Muscle of back (tissue), 11 donors: ENCODE measurements around the gene ATG16L1. TPM values are rescaled to one million over a fixed set of nuclear protein-coding genes. Genes with fewer than 3 reads are reported as not detected.

ENCODE experiments used
- DNase-seq, 3 donors: peaks; one replicate each; pipeline versions ENCODE4 v3.0.0 to v3.0.0-alpha.2; 2013
- polyA plus RNA-seq, 10 donors: library from polyadenylated mRNA; unstranded; fragments of 120-200 nt; gene quantifications; one replicate each; pipeline ENCODE4 v1.2.1, GENCODE V29; 2013; ENCODE audit not compliant: insufficient read length in 10 of 10

The ATG16L1 gene
- polyA plus RNA-seq, 10 donors, result 13.8 to 19.5 (median 16.5) TPM

DNA sequence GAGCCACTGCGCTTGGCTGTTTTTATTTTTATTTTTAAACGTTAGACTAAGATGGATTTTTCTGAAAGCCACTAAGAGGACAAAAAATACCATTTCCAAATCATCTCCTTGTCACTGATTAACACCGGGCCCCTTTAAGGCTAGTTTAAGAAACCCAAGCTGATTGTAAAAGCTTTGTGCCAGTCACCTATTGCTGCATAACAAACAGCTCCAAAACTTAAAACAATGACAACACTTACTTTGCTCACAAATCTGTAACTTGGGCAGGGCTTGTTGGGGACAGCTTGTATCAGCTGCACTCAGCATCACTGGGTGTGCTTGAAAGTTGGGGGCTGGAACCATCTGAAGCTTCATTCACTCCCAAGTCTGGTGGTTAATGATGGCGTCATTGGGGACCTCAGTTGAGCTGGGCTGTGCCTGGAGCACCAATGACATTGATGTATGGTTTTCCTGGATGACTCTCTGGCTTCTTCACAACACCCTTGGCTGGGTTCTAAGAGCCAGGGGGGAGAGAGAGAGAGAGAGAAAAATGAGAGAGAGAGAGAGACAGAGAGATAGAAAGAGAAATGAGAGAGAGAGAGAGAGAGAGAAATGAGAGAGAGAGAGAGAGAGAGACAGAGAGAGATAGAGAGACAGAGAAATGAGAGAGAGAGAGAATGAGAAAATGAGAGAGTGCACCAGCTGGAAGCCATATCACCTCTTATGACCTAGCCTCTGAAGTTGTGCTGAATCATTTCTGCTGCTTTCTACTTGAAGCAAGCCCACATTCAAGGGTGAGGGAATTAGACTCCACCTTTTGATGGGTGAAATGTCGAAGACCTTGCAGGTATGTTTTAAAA lies 26.0 kb upstream of the ATG16L1 start:
- DNase-seq, result no peak

DNA sequence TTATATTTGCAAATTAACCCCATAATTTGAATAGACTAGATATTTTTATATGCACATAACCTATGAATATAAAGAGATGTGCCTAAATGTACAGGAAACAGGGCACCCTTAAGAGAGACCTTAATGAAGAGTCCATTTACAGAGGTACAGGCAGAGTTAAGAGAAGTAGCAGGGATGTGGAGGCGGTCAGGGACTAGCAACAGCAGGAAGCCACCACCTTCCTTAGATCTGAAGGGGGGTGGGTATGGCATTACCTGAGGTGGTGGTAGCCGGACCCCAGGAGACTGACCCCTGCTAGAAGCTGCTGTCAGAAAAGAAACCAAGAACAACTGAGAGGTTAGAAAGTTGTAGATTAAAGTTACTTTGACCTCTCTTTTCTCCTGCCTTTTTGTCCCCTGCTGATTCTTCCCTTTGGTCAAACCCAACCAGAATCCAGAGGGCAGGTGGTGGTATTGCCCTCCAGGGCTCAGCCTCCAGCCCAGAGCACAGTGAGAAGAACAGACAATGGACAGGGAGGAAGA lies 24.9 kb upstream of the ATG16L1 start:
- DNase-seq, result no peak

GRCh38 chr2:233227346-233227978 lies 24.0 kb upstream of the ATG16L1 start:
- DNase-seq, result no peak

GRCh38 chr2:233228376-233228775 lies 23.1 kb upstream of the ATG16L1 start:
- no peak for DNase-seq

DNA sequence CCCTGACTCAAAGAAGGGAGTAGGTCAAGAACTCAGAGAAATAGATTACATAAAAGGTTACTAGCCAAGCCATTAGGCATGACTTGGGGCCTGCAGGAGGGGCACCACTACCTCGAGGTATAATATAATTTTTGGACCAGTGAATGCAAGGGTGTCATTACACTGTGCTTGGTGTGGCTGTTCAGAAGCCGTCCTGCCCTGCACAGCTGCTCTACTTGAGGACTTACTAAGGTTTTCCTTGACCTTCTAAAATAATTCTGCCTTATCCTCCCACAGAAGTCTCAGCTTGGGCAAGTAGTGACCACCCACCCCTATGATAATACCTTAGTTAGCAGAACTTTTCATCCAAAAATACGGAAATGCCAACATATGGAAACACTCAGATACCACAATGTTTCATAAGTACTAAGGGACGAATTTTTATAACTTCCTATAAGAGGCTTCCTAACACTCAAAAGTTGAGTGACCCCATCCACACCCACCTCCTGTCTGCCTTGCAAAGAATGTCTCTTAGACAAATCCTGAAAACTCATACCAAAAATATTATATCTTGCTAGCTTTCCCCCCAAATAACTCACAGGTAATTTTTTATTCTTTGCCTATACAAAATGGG lies 17.7 kb upstream of the ATG16L1 start:
- no peak for DNase-seq

DNA sequence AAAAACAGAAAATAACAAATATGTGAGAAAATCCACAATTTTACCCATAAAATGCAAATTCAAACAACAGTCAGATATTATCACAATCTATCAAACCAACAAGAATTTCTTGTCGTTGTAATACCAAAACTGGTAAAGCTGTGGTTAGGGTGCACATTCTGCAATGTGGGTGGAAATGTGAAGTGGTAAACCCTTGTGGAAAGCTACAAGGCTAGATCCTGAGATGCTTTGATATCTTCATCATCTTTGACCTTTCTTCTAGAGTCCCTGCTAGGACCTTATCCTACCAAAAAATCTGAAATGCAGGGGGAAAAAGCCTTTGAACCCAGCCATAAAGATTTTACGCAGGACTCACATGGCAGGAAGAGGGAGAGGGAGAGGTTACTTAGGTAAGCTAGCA lies 17.2 kb upstream of the ATG16L1 start:
- DNase-seq, result no peak

GRCh38 chr2:233234996-233235395 lies 16.5 kb upstream of the ATG16L1 start:
- no peak for DNase-seq

- no peak for DNase-seq
Observed at GRCh38 chr2:233235977-233236376, 15.5 kb upstream of the ATG16L1 start.

DNA sequence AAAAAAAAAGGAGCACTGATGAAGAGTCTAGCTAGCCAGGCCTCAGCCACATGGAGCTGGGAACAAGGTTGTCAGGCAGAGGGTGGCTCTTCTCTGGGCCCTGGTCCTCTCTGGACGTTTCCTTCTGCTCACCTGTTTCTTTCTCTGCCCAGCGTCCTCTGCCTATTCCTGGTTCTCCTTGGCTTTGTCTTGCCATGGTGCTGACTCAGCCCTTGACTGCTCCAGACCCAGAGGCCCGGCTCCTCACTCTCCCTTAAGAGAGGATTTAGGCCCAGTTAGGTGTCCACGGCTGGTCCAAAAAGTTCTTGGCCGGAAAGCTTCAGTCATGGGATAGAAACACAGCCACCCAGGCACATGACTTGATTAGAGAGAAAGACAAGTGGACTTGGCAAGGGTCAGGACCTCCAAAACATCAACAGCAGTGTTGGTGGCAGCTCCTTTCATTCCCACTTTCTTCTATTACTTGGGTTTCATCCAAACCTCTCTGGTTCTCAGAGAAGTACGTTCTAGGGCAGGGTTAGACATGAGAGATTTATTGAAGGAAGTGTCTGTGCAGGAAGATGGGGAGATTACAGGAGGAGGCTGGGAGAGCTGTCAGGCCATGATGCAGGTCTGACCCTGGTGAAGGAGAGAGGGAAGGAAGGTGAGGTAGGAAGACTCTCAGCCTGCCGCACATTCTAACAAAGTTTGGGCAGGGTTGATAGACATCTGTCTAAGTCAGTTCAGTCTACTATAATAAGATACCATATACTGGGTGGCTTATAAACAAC lies 14.5 kb upstream of the ATG16L1 start:
- DNase-seq, result no peak

DNA sequence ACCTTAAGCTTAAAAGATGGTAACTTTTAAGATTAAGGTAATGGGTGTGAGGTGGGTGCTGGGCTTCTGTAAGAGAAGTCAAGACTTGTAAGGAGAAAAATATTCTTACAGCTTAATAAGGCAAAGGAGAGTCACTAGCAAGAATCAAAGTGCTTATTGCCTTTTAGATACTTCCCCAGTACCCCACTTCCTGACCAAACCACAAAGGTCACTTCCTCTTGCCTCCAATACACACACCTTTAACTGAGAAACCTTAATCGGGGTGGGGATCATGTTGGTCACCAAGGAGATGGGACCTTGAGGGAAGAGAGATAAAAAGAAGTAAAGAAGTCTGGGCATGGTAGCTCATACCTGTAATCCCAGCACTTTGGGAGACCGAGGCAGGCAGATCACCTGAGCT lies 10.6 kb upstream of the ATG16L1 start:
- DNase-seq, result no peak

GRCh38 chr2:233241803-233242202 lies 9.7 kb upstream of the ATG16L1 start:
- DNase-seq, result no peak

DNA sequence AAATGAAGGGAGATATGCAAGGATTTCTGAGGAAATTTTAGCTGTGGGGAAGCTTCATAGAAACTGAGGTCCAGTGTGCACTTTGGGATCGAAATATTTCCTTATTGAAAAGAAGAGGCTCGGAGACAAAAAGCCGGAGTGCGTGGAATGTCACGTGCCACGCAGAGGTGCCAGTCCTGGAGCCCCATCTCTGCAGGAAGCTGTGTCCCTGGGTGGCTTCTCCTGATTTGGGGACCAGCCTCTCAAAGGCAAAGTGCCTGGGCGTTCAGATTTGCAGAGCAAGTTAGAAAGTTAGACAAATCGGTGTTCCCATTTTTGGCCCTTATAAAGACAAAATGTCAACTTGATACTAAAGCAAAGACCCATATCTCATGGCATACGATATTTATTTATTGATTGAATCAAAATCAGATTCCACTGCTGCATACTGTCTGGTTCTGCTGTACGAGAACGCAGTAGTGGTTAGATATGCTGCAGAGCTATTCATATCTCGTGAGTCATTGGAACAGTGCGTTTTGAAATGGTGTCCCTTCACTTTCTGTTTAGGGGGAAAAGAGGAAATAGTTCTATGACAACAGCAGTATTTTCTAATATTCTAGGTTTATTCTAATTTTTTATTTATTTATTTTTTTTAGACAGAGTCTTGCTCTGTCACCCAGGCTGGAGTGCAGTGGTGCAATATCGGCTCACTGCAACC lies 9.1 kb upstream of the ATG16L1 start:
- peak in 1 of 3 donors; percentile 13 for DNase-seq

- DNase-seq, result no peak
Observed at GRCh38 chr2:233243348-233243747, 8.1 kb upstream of the ATG16L1 start.

DNA sequence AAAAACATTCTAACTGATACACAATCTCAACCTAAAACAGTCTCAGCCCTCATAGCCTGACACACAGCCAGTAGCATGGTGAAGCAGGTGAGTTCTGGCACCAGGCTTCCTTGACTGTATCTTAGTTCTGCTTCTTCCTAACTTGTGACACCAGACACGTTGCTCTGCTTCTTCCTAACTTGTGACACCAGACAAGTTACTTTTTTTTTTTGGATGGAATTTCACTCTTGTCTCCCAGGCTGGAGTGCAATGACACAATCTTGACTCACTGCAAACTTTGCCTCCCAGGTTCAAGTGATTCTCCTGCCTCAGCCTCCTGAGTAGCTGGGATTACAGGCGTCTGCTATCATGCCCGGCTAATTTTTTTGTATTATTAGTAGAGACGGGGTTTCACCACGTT lies 6.7 kb upstream of the ATG16L1 start:
- DNase-seq, result no peak

- no peak for DNase-seq
Observed at GRCh38 chr2:233245406-233245805, 6.1 kb upstream of the ATG16L1 start.

GRCh38 chr2:233247116-233247515 lies 4.4 kb upstream of the ATG16L1 start:
- no peak for DNase-seq

DNA sequence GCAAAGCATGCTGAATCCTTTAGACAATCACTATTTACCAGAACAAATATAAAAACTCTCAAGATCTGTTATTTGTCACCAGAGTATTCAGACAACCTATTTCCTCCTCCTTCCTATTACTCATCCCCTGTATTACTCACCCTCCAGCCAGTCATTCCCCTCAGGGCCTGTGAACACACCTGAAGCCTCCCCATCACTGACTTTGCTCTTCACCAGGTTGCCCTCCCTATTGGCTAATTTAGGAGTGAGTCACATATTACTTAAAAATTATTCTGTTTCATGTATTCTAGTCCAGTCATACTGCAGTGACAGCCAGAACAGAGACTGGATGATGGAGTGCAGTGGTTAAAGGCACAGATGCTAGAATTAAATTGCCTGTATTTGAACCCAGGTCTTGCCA lies 3.7 kb upstream of the ATG16L1 start:
- DNase-seq, result no peak

DNA sequence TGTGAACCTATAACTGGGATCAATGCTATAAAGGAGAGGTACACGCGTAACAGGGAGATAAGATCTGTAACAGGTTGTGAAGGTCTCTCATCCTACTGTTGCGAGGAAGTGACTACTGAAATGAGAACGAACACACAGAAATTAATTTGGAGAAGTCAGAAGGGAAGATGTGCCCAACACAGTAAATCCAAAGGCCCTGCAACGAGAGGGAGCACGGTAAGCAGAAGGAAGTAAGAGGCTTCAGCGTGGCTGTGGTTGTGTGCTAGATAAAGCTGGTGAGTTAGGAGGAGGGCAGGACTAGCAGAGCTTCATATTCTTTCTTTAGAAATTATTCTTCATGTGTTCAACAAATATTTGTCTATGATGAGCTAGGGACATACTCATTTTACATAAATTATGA lies 2.5 kb upstream of the ATG16L1 start:
- DNase-seq, result no peak

- no peak for DNase-seq
Observed at GRCh38 chr2:233250568-233250967, 905 bp upstream of the ATG16L1 start.

GRCh38 chr2:233250985-233251305 lies 528 bp upstream of the ATG16L1 start:
- DNase-seq, result no peak

DNA sequence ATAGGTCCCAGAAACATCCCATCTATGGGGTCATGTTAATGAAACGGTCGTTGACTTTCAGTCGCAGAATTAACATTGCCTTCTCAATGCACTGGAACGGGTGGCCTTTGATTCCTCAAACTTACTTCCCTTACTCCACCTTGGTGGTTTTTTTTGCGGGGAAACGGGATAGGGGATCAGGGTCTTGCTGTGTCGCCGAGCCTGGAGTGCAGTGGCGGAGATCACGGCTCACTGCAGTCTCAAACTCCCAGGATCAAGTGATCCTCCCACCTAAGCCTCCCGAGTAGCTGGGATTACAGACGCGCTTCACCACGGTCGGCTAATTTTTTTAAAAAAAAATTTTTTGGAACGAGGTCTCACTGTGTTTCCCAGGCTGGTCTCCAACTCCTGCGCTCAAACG lies 754 bp downstream of the ATG16L1 start:
- DNase-seq, result no peak

GRCh38 chr2:233255151-233255550 lies 3.7 kb downstream of the ATG16L1 start:
- no peak for DNase-seq
